NCI-H510A (cell line): ENCODE measurements around the gene KAT7.

Experiments used
- DNase-seq: peaks from one replicate; lab custom pipeline; 2025; lab: John Stamatoyannopoulos, UW

The KAT7 gene

GRCh38 chr17:49872754-49873377, 84.4 kb downstream of the KAT7 start:
- DNase-seq = peak; percentile 62

GRCh38 chr17:49873466-49873865, 85.0 kb downstream of the KAT7 start:
- DNase-seq = peak; percentile 92

- DNase-seq = no peak
Measured at GRCh38 chr17:49873926-49874325, 85.4 kb downstream of the KAT7 start.

GRCh38 chr17:49874911-49875310, 86.4 kb downstream of the KAT7 start:
- no peak for DNase-seq

- no peak for DNase-seq
Measured at GRCh38 chr17:49875685-49876084, 87.2 kb downstream of the KAT7 start.

- no peak for DNase-seq
Measured at GRCh38 chr17:49878931-49879904, 90.7 kb downstream of the KAT7 start.

- DNase-seq = peak; percentile 75
Measured at GRCh38 chr17:49880291-49881053, 92.0 kb downstream of the KAT7 start.

GRCh38 chr17:49881054-49881402, 92.5 kb downstream of the KAT7 start:
- DNase-seq = no peak

GRCh38 chr17:49882434-49882833, 94.0 kb downstream of the KAT7 start:
- no peak for DNase-seq
